HG03108 (cell line): ENCODE results near the gene ANKS1B.
"Not testable (repeated sequence)": the region's sequence is repeated elsewhere in the genome, so short reads cannot be mapped to it uniquely, and the experiment has no call there.

Experiments used
- ATAC-seq: cut with Tn5 transposase; IDR thresholded peaks from one replicate; pipeline ENCODE4 v1.9.1; 2021; ENCODE audit warnings: moderate library complexity; ENCODE audit not compliant: unreplicated experiment

ANKS1B gene

GRCh38 chr12:98983647-98984046 lies 1001.1 kb downstream of the ANKS1B start:
- ATAC-seq, result no peak

DNA sequence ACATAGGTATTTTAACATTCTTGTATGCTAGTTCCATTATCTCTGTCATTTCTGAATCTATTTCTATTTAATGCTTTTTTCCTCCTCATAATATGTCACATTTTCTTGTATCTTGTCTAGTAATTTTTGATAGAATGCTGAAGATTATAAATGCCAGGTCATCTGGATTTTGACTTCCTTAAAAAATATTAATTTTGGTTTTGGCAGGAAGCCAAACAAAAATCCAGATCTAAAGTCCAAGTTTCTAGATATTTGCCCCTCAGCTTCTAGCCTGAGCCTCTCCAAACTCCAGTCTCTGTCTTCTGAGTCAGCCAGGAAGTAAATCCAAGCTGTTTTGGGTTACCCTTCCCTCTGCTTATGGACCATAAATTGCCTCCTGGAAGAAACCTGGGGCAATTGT lies 1004.2 kb downstream of the ANKS1B start:
- no peak for ATAC-seq

DNA sequence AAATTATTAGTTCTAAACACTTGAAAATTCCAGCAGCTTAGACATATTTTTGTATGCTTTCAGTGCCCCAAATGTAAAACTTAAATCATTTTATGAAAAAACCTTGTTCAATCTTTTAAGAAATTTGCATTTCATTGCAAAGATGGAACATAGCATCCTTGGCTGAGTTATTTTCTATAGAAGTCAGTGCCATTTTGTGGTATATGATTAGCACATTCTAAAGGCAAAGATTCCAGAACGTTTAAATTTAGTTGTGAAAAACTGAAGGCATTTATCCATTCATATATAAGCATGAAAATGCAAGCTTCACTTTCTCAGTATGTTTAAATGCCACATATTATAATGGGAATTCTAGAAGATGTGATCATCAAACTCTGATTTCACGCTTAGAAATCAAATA lies 1007.5 kb downstream of the ANKS1B start:
- ATAC-seq, result no peak

DNA sequence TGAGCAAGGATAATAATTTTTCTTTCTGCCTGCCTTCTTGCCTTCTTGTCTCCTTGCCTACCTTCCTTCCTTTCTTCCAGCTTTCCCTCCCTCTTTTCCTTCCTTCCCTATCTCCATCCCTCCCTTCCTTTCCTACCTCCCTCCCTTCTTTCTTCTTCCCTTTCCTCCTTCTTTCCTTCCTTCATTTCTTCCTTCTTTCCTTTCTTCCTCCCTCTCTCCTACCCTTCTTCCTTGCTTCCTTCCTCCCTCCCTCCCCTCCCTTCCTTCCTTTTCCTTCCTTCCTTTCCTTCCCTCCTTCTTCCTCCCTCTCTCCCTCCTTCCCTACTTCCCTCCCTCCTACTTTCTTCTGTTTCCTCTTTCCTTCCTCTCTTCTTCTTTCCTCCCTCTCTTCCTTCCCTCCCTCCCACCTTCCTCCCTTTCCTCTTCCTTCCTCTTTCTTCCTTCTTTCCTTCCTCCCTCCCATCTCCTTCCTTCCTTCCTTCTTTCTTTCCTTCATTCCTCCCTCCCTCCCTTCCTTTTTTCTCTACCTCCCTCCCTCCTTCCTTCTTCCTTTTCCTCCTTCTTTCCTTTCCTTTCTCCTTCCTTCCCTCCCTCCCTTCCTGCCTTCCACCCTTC lies 1009.9 kb downstream of the ANKS1B start:
- ATAC-seq, result no peak

DNA sequence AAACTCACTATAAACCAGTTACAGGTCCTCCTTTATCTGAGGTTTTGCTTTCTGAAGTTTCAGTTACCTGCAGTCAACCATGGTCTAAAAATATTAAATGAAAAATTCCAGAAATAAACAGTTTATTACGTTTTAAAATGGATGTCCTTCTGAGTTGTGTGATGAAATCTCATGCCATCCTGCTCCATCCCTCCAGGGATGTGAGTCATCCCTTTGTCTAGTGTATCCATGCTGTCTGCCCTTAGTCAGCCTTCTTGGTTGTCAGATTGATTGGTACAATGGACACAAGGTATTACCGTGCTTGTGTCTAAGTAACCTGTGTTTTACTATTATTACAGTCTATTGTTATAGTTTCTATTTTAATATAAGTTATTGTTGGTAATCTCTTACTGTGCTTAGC lies 1011.3 kb downstream of the ANKS1B start:
- ATAC-seq, result no peak

- ATAC-seq, result no peak
These were observed 1013.8 kb downstream of the ANKS1B start for GRCh38 chr12:98970950-98971349.

DNA sequence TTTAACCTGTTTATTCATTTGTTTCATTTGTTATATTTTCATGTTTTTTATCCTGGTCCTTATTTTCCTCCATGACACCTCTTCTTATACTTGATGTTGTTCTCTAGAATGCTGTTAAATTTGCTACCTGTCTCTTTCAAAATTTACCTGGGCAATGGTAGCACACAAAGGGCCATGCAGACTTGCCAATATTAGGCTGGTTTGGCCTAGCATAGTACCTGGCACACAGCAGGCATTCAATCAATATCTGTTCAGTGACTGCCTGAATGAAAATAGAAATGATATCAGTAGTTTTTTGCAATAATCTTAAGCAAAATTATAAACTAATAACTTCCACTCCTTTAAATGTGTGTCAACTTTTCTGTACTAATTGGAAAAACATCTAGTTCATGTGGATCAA lies 1014.5 kb downstream of the ANKS1B start:
- ATAC-seq, result no peak

DNA sequence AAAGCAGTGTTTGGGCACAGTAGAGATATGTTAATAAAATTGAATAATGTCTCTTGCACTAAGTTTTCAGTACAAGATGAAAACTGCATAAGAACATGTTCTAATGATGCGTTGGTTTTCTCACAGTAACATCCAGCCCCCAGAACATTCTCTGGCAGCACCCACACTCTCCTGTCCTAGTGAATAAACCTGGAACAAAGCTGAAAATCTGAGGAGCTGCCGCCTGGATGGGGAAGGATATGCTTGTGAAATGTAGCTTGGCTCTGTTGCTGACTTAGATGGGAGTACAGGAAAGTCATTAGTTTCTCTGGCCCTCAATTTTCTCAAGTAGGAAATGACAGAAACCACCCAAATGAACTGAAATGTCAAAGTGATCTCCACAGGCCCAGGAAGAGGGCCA lies 1015.8 kb downstream of the ANKS1B start:
- ATAC-seq, result no peak

GRCh38 chr12:98957135-98957534 lies 1027.6 kb downstream of the ANKS1B start:
- ATAC-seq, result not testable (repeated sequence)

DNA sequence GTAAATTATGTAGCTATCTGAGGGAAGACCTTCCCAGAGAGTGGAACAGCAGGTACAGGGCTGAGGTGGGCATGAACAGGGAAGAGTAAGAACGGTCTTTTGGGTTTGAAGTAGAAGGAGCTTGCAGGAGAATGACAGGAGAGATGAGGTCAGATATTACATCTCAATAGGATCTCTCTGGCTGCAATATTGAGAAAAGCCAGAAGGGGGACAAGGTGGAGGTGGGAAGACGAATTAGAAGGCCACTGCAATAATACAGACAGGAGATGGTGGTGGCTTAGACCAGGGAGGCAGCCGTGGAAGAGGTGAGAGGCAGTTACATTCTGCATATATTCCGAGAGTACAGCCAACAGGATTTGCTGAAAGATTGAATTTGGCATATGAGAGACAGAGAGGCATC lies 1029.5 kb downstream of the ANKS1B start:
- no peak for ATAC-seq

DNA sequence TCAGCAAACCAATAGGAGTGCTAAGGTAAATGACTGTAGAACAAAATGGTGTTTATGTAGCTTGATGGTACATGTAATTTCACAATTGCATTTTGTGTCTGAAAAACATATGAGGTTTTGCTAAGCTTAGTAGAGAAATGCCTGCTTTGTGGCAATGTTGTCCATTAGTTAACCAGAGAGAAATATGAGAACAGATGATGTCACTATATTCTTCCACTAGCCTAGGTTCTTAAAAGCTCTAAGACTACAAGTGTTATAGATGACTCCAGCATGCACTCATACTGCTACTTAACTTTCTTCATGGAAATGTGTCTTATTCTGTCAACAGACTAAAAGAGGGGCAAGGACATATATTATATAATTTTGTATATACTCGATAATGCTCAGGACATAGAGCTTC lies 1030.2 kb downstream of the ANKS1B start:
- no peak for ATAC-seq

DNA sequence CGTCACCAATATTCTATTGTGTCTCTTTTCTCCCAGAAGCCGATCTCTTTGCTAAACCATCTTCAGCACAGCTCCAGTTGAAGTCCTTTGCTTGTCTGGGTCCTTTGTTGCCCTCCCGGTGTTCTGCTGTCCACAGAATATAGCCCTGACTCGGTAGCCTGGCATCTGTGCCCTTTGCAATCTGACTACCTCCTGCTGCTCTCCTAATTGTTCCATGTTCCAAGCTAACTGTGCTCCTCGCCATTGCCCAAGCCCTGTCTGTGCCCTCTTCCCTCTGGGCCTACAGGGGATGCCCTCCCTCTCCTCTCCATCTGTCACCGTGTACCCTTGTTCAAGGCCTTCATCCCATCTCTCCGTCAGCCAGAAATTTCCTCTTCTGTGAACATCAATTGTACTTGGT lies 1033.3 kb downstream of the ANKS1B start:
- ATAC-seq, result no peak

GRCh38 chr12:98948343-98948949 lies 1036.3 kb downstream of the ANKS1B start:
- ATAC-seq, result no peak

- ATAC-seq, result no peak
These were observed 1038.9 kb downstream of the ANKS1B start for GRCh38 chr12:98945864-98946263.

DNA sequence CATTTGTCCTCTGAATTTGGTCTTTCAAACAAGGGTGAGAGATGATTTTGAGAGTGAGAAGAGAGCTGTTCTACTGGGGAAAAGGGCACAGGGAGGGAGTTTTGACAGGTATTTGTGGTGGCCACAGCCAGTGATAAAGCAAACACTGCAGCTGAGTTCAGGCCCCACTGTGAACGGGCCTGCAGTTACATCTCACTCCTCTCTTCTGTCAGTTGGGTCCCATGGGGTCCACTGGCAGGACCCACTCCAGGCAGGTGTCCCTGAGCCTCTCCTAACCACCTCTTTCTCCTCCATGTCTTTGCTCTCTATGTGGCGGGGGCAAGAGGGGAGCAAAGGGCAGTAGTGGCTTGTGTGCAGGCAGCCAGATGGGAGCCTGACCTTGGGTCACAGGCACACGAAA lies 1044.8 kb downstream of the ANKS1B start:
- no peak for ATAC-seq

DNA sequence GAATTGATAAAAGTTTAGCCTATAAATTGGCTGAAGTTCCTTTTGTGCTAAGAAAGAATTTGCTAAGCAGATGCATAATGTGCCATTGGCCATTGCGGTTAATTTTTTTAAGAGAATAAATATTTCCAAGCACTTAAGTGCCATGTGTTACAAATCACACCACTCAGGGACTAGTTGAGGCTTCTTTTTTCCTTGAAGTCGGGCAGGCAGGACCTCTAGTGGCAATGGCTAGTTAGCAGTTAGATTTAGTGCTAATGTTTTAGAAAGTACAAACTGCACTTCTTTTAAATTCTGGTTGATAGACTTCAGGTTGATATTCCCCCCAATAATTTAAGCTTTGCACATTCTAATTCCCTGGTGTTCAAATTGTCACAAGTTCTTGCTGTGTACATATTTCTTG lies 1045.4 kb downstream of the ANKS1B start:
- no peak for ATAC-seq

- no peak for ATAC-seq
These were observed 1048.9 kb downstream of the ANKS1B start for GRCh38 chr12:98935847-98936246.

DNA sequence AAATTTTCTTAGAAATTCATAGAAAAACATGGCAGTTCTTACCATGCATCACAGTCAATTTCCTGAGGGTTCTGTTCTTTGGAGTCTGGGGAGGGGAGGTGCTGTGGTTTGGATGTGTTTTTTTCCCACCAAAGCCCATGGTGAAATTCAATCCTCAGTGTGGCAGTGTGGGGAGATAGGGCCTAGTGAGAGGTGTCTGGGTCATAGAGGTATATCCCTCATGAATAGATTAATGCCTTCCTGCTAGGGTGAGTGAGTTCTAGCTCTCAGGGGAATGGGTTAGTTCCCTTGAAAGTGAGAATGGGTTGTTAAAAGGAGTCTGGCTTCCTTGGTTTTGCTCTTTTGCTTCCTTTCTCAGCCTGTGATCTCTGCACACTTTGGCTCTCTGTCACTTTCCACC lies 1061.9 kb downstream of the ANKS1B start:
- ATAC-seq, result no peak

DNA sequence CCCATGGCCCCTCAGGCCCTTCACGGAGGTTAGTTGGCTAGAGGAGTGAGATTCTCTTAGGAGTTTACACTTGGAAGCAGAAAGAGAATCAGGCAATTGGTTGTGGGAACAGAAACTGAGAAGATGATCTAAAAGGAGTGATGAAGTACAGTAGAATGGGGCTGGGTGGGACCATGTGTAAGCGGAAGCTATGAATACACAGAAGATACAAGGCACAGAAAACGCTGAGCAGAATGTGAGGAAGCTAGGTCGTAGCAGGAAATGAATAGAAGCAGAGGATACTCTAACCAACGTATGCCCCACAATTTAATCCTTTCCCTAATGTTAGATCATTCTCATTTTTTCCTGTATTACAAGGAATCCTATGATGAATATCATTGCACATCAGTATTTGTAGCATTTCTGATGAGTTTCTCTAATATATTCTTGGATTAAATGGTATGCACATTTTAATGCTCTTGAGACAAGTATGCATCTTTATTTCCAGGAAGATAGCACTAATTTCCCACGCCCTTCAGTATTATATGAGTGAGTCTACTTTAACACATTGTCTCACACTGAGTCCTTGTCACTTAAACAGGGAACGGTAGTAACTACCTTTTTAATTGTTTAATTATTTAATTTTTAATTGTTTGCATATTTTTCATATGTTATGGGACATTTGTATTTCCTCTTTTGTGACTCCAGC lies 1066.4 kb downstream of the ANKS1B start:
- no peak for ATAC-seq

GRCh38 chr12:98916106-98916505 lies 1068.6 kb downstream of the ANKS1B start:
- no peak for ATAC-seq

GRCh38 chr12:98912401-98912974 lies 1072.2 kb downstream of the ANKS1B start:
- ATAC-seq, result no peak

GRCh38 chr12:98911396-98911795 lies 1073.3 kb downstream of the ANKS1B start:
- no peak for ATAC-seq
